ENCODE measurements around the gene VSTM2L. TPM values are rescaled to one million over a fixed set of nuclear protein-coding genes. Genes with fewer than 3 reads are reported as not detected.

Gene VSTM2L
- total and polyA plus RNA-seq, 9 donors, result 0.12 to 23.0 (median 0.36) TPM; not detected in 2

DNA sequence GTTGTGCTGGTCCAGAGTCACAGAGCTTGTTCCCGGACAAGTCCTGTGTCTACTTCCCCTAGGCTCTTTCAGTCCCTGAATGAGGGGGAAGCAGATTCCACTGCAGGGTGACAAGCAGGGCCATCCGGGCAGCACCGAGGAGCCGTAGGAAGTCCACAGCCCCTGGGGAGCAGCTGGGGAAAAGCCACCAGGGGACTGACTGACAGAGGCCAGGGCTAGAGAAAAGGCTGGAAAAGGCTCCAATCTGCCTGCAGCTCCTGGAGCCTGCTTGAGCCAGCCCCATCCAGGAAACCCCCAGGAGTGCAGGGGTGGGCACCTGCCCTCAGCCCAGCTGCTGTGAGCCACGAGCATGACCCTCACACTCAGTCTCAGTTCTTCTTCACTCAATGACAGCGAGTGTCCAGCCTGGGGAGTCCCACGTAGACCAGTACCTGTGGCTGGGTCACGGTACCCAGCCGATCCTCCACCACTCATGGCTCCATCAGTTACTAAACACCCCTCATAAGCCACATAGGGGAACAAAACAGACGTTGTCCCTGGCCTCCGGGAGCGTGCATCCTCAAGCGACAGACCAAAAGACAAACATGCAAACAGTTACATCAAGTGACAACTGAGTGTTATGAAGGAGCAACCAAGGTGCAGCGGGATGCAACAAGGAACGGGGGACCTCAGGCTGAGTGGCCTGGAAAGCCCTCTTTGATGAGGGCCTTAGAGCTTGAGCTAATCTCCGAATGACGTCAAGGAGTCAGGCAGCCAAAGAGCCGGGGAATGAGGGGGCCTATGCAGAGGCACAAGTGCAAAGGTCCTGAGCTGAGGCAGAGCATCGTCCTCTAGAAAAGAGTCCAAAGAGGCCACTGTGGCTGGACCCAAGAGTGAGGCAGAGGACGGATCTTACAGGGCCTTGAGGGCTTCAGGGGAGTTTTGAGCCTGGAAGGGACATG, 24.8 kb upstream of the VSTM2L start:
- 67 to 75% (median 74%) methylated on average over 20 of the region's 20 CpGs for WGBS, 3 donors

GRCh38 chr20:37878835-37879599, 23.9 kb upstream of the VSTM2L start:
- intact Hi-C loops (cut with DNase I), result no loop called here
- no peak overlapping the region for H3K27ac ChIP-seq
- no peaks in the 10 kb centered on the region for H3K9me3 ChIP-seq
- 59 to 72% (median 69%) methylated on average over 12 of the region's 12 CpGs for WGBS, 3 donors
- H3K36me3 ChIP-seq, result no peaks in the 10 kb centered on the region
- H3K4me3 ChIP-seq, result no peak overlapping the region
- H3K27me3 ChIP-seq, result no peaks in the 10 kb centered on the region
- peaks cover 2% of the 10 kb centered on the region for H3K4me1 ChIP-seq (ENCODE audit: insufficient read depth)
- no peak for TF ChIP-seq POLR2A (IDR thresholded peaks at IDR 0.05)
- TF ChIP-seq EP300 (IDR thresholded peaks at IDR 0.05), result no peak
- DNase-seq, result no peak

More for the DNA sequence above, 24.8 kb upstream of the VSTM2L start:
- no peak overlapping the region for H3K27ac ChIP-seq
- H3K4me3 ChIP-seq, result no peak overlapping the region
- peaks cover 2% of the 10 kb centered on the region for H3K4me1 ChIP-seq (ENCODE audit: insufficient read depth)
- H3K36me3 ChIP-seq, result no peaks in the 10 kb centered on the region
- intact Hi-C loops (cut with DNase I), result no loop called here
- TF ChIP-seq POLR2A (IDR thresholded peaks at IDR 0.05) (no peak), EP300 (IDR thresholded peaks at IDR 0.05) (no peak), CTCF (IDR thresholded peaks at IDR 0.05) (no peak)
- DNase-seq, result no peak
- H3K27me3 ChIP-seq, result no peaks in the 10 kb centered on the region
- H3K9me3 ChIP-seq, result no peaks in the 10 kb centered on the region

DNA sequence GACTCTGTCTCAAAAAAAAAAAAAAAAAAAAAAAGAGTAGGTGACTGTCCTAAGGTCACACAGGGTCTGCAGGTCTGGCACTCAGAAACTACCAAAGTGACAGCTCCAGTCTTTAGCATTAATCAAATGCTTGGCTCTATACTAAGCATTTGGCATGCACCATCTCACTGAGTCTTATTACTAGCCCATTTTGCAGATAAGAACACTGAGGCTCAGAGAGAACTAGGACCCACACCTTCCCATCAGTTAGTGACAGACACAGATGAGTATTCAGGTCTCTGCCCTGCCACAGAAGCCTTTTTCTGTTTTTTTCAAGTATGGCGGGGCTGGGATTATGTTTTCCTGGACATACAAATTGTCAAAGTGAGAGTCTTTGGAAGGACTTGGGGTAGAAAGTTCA, 23.1 kb upstream of the VSTM2L start:
- Histone ChIP-seq H3K4me1 (ENCODE audit: insufficient read depth) (peaks cover 2% of the 10 kb centered on the region), H3K27ac (no peak overlapping the region), H3K27me3 (no peaks in the 10 kb centered on the region), H3K36me3 (no peaks in the 10 kb centered on the region), H3K4me3 (no peak overlapping the region), H3K9me3 (no peaks in the 10 kb centered on the region)
- intact Hi-C loops (cut with DNase I), result no loop called here
- DNase-seq, result no peak
- TF ChIP-seq EP300 (IDR thresholded peaks at IDR 0.05) (no peak), POLR2A (IDR thresholded peaks at IDR 0.05) (no peak), CTCF (IDR thresholded peaks at IDR 0.05) (no peak)
- WGBS, 3 donors, result 87 to 94% (median 88%) methylated on average over 1 of the region's 1 CpG

- Histone ChIP-seq H3K27me3 (no peaks in the 10 kb centered on the region), H3K9me3 (no peaks in the 10 kb centered on the region), H3K36me3 (no peaks in the 10 kb centered on the region), H3K27ac (no peak overlapping the region), H3K4me3 (no peak overlapping the region), H3K4me1 (ENCODE audit: insufficient read depth) (peaks cover 2% of the 10 kb centered on the region)
- 26 to 34% (median 29%) methylated on average over 18 of the region's 18 CpGs for WGBS, 3 donors
- TF ChIP-seq EP300 (IDR thresholded peaks at IDR 0.05) (no peak), CTCF (IDR thresholded peaks at IDR 0.05) (no peak), POLR2A (IDR thresholded peaks at IDR 0.05) (no peak)
- peak in 3 of 5 donors; percentile 24 to 50 (median 38) for DNase-seq
- intact Hi-C loops (cut with DNase I), result no loop called here
Measured at GRCh38 chr20:37880726-37881591, 22.0 kb upstream of the VSTM2L start.
